ENCODE data around the gene PRIM1. TPM values are rescaled to one million over a fixed set of nuclear protein-coding genes. Genes with fewer than 3 reads are reported as not detected.

Gene PRIM1
- 3.8 and 5.7 TPM in 2 replicates for total RNA-seq (ENCODE audit: low replicate concordance)

GRCh38 chr12:56751712-56752598, at the start of gene PRIM1:
Gene PRIM1 (minus strand): TSS chr12:56752323. CDS start chr12:56752298, 25 bp downstream.

GRCh38 chr12:56724972-56725722, 27.0 kb downstream of the PRIM1 start, which contains the start of gene NACA:
Gene NACA (minus strand): TSS chr12:56725299. CDS start chr12:56724521, 778 bp downstream.

GRCh38 chr12:56688129-56688845, 63.8 kb downstream of the PRIM1 start, which contains the start of gene PTGES3:
Gene PTGES3 (minus strand): TSS chr12:56688284. CDS start chr12:56687999, 285 bp downstream.

Other genes with a start within 250 kb of the PRIM1 start
- gene RBMS2, start 230.5 kb downstream of the PRIM1 start, total RNA-seq (ENCODE audit: low replicate concordance) = 4.6 and 22.2 TPM in 2 replicates
- 10.2 and 16.8 TPM in 2 replicates for gene BAZ2A, start 122.0 kb downstream of the PRIM1 start, total RNA-seq (ENCODE audit: low replicate concordance)
- gene ATP5F1B, start 106.3 kb downstream of the PRIM1 start, total RNA-seq (ENCODE audit: low replicate concordance) = 465 and 670 TPM in 2 replicates
- 28.1 and 44.5 TPM in 2 replicates for gene PTGES3, start 64.0 kb downstream of the PRIM1 start, total RNA-seq (ENCODE audit: low replicate concordance)
- gene NACA, start 27.0 kb downstream of the PRIM1 start, total RNA-seq (ENCODE audit: low replicate concordance) = 1,430 and 1,456 TPM in 2 replicates
- gene HSD17B6, start 11.0 kb upstream of the PRIM1 start, total RNA-seq (ENCODE audit: low replicate concordance) = 0.35 and 0.53 TPM in 2 replicates
- gene SDR9C7, start 182.1 kb upstream of the PRIM1 start, total RNA-seq (ENCODE audit: low replicate concordance) = not detected in 2 replicates
- gene RDH16, start 205.3 kb upstream of the PRIM1 start, total RNA-seq (ENCODE audit: low replicate concordance) = under 0.01 and 0.08 TPM in 2 replicates